GM19463 (cell line): ENCODE results near the gene TAF9B.
"Not testable (repeated sequence)": the region's sequence is repeated elsewhere in the genome, so short reads cannot be mapped to it uniquely, and the experiment has no call there.

ENCODE experiments used
- ATAC-seq: cut with Tn5 transposase; IDR thresholded peaks from one replicate; pipeline ENCODE4 v1.9.1; 2021; ENCODE audit warnings: mild to moderate bottlenecking, moderate library complexity; ENCODE audit not compliant: unreplicated experiment

TAF9B gene

DNA sequence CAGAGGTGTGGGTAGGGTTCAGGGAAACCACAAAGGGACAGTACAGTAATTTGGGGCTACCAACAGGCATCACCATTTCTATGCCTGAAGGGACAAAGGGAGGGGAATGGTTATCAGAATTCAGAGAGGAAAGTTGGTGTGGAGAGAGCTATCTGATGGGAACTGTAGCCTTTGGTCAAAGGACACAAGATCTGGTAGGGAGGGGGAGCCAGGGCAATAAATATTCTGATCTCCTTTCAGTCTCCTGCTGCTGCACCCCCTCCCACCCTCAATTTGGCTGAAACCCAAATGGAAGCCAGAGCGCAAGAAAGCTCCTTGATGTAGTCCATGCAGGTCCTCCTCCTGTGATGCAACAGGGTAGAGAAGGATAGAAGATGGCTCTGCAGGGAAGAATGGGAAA is 20.8 kb downstream of the TAF9B start:
- no peak for ATAC-seq

DNA sequence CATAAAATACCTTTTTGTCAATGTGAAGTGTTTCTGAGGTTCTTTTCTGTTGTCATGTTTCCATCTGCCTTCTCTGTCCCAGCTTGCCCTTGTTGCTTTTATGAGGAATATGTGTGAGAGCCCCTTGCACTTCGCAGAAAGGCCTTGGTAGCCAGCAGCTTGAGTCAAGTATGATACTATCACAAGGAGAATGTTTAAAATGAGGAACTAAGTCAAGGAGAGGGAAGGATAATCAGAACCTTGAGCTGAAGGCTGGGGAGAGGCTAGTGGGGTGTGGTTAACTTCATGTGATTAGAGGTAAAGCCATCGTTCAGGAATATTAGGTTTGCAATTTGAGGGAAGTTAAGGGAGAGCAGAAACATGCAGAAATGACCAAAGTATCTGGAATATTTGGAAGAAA is 22.7 kb downstream of the TAF9B start:
- ATAC-seq = no peak

DNA sequence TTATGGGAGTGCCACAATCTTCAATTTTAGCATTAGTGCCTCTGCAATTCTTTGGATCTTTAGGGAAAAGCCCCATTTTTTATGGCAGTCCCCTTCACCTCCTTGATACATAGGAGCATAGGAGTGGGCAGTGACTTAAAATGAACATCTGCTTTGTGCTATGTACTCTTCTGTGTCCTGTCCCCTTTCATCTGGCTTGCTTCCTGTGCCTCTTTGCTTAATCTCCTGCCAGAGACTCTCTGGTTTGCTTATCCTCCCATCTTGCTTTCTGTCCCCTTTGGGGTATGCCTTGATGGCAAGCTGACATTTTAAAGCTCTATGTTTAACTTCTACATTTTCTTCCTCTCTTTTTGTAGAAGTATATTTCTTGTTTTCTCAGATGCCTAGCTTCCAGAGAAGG is 23.1 kb downstream of the TAF9B start:
- no peak for ATAC-seq

DNA sequence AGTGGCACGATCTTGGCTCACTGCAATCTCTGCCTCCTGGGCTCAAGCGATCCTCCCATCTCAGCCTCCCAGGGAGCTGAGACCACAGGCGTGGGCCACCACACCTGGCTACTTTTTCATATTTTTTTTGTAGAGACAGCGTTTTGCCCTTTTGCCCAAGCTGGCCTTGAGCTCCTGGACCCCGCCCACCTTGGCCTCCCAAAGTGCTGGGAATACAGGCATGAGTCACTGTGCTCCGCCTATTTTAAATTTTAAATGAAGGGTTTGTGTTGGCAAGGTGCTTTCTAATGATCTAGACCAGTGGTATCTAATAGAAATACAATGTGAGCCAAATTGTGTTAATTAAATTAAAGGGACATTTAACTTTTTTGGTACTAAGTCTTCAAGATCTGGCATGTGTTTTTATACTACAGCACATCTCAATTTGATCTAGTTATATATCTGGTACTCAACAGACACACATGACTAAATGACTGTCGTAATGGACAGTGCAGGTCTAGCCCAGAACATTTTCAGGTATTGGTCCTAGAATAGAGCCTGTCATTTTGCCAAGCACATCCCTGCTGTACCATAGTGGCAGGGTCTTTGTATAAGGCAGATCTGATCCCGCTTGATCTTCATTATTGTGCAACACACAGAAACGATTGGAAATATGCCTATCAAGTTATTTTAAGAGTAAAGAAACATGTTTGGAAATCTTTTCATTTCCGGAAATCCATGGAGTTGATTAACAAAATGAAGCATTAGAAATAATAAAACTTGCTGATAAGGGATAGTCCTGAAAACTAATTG is 28.1 kb downstream of the TAF9B start:
- no peak for ATAC-seq

DNA sequence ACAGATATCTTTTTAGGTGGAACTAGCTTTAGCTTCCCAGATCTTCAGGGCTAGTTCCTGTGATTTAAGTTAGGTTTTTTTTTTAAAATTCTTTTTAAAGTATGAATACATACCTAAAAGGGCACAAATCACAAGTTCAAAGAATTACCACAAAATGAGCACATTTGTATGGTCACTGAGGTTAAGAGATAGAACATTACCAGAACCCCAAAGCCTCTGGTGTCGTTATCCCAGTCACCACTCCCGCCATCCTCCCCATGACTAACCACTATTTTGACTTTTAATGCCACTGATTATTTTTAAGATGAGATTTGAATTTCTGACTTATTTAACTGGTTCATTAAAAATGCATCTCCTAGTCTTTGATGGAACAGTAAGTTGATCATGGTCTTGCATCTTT is 30.0 kb downstream of the TAF9B start:
- no peak for ATAC-seq

DNA sequence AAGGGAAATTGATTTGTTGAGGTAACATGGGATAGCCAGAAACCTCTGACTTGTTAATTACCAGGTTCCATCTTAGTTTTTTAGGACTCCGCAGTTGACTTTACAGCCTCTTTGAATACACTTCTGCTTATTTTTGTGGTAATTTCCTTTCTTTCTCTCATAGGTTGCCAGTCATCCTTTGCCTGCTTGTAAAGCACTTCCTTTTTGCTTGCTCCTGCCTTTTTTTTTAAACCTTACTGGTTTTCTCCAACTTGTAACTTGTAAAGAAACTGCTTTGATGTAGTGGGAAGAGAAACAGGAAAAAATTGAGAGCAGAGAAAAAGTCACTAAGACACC is 32.8 kb downstream of the TAF9B start:
- no peak for ATAC-seq

DNA sequence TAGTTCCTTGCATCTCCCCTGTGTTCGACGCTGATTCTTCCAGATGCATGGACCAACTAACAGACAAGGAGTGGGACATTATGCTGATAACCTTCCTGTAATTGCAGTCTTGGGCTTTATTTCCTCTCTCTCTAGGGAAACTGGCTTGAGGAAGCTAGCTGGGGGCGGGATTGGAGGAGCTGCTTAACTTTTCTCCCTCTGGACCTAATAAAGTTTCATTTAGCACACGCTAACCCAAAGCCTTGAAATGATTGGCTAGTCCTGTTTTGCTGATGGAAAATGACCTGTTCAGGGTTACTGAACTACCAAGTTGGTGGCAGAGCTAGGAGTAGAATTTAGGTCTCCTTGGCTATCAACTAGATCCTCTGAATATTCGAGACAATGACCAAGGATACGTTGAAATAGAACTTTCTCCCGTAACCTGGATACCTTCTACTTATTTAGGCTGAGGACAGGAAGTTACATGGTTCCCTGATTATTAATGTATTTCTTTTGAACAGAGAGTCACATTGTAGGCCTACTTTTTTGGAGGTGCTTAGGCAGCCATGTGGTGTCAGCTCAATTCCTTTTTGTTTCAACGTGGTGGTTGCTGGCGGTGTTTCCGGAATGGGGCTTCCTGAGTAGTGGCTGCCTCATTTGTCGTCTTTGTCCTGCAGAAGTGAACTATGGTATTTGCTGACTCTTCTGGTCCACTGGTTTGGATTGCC is 33.4 kb downstream of the TAF9B start:
- no peak for ATAC-seq

DNA sequence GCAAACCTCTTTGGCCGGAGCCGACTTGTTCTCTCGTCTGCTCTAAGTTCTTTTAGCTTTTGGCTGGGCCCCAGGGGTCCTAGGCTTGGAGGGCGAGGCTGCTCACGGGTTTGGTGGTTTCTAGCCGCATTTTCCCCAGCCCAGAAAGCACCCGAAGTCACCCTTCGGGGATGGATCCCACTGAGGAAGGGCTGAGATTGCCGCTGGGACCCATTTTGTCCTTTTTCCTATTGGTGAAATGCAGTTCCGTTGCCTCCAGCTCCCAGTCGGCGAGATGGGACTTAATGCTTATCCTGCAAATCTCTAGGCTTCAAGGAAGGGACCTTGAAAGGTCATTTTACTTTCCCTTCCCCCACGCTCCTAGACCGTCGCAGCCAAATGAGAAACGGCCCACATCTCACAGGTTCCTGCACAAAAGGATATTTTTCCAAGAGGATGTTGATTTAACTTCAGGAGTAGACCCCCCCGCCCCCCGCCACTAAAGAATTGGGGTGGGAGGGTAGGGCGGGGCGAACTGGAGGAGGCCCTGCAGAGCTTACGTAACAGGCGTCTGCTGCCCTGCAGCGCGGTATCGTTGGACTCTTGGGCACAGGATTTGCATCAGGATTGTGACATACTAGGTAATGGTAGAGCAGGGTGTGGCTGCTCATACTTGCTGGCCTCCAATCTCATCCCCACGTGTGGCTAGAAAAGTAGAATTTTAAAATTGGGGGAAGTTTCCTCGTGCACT is 34.8 kb downstream of the TAF9B start:
- ATAC-seq = peak; percentile 22

DNA sequence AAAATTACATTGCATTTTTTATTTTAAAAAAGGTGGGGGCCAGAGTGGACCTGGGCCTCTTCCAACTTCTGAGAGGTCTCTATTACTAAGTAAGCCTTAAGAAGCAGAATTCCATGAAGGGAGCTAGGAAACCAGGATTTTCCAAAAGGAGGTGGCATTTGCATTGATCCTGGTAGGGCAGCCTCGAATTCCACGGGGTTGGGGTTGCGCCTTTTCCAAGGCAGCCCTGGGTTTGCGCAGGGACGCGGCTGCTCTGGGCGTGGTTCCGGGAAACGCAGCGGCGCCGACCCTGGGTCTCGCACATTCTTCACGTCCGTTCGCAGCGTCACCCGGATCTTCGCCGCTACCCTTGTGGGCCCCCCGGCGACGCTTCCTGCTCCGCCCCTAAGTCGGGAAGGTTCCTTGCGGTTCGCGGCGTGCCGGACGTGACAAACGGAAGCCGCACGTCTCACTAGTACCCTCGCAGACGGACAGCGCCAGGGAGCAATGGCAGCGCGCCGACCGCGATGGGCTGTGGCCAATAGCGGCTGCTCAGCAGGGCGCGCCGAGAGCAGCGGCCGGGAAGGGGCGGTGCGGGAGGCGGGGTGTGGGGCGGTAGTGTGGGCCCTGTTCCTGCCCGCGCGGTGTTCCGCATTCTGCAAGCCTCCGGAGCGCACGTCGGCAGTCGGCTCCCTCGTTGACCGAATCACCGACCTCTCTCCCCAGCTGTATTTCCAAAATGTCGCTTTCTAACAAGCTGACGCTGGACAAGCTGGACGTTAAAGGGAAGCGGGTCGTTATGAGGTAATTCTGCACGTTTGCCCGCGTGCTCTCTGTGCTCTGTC is 35.6 kb downstream of the TAF9B start, which contains the start of gene PGK1:
Gene PGK1, plus strand, starts transcription at position 626 of the 824 bp plus-strand sequence. Its CDS starts 93 bp downstream, at position 719.
- ATAC-seq = peak; percentile 93

DNA sequence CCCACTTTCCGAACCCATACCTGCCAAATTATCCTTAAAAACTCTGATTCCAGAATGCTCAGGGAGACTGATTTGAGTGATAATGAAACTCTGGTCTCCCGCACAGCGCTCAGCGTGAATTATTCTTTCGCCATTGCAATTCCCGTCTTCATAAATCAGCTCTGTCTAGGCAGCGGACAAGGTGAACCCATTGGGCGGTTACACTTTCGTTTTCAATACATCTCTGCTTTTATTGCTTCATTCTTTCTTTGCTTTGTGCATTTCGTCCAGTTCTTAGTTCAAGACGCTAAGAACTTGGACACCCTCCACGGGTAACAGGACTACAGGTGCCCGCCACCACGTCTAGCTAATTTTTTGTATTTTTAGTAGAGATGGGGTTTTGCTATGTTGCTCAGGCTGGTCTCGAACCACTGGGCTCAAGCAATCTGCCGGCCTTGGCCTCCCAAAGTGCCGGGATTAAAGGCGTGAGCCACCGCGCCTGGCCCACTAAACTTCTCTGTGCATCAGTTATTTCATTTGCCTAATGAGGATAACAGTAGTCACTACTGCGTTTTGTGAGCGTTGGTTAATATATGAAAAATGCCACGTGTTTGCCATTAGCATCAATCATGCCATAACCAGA is 36.3 kb downstream of the TAF9B start:
- ATAC-seq = no peak

DNA sequence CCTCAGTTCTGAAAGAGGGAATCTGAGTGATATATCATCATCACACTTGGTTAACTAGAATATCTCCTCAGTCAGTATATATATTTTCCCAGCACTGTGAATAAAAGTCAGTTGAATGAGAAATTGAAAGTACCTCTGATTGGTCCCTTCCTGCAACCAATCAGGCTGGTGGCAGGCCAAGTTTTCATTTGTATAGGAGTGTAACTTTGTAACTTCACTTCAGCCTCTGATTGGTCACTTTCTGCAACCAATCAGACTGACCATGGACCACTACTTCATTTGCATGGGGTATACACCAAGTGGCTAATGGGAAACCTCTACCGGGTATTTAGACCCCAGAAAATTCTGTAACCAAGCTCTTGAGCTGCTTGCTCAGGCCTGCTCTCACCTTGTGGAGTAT is 37.4 kb downstream of the TAF9B start:
- ATAC-seq = no peak

DNA sequence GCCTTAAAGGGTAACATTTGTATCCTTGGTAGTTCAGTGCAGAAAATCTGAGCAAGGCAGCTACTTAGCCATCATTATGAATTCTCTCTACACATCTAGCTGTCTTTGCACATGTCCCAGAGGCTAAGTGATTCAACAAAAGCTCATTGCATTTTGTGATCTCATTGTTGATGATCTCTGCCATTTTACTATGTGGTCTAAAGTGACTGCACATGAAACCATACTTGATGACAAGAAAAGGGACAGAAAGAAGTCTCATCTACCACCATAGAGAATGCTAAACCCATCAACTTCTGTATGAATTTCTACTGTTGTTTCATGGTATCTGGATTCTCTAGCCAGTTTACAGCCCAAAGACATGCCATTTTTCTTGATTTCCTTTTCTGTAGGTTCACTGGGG is 41.3 kb downstream of the TAF9B start:
- no peak for ATAC-seq

DNA sequence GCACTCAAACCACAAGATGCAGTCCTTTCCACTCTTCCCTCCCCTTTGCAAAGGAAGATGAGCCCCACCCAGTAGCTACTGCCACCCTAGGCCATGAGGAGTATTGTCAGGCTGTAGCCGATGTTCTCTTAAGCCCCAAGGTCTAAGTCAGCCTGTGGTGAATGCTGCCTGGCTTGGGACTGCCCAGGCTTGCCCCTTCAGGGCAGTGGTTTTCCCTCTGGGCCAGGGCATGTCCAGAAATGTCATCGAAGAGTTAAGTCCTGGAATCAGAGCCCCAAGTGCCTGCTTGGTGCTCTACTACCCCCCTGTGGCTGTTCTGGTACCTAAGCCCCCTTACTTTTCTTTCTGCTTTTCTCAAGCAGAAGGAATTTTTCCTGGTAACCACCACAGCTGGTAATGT is 47.2 kb downstream of the TAF9B start:
- ATAC-seq = peak; percentile 90

DNA sequence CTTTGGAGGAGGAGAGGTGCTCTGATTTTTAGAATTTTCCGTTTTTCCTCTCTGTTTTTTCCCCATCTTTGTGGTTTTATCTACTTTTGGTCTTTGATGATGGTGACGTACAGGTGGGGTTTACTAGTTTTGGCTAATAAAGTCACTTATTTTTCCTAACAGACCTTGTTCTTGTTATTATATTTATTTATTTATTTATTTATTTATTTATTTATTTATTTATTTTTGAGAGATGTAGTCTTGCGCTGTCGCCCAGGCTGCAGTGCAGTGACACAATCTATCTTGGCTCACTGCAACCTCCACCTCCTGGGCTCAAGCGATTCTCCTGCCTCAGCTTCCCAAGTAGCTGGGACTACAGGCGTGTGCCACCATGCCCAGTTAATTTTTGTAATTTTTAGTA is 58.0 kb downstream of the TAF9B start:
- not testable (repeated sequence) for ATAC-seq
